SK-N-SH (cell line): ENCODE results near the gene AGFG2. TPM values are rescaled to one million over a fixed set of nuclear protein-coding genes. Genes with fewer than 3 reads are reported as not detected.

ENCODE experiments used
- CTCF ChIA-PET: fragments of 300-600, 350-600 bp; formaldehyde crosslinking; extraction: SDS; loops from one replicate; lab custom pipeline; 2021; lab: Yijun Ruan, JAX
- POLR2A ChIA-PET: fragments of 350-600 bp; sonication (Branson Sonifier 250); formaldehyde crosslinking; extraction: SDS; loops from one replicate; lab custom pipeline; 2020; ENCODE audit warnings: antibody characterized with exemption, inconsistent platforms; lab: Yijun Ruan, JAX
- DNase-seq: peaks from one replicate; pipeline ENCODE4 v3.0.0; 2012
- H2AFZ ChIP-seq: fragments of 200-600 bp; sonication (generic); 2 replicates; pipeline ENCODE4 v1.8.1; 2016; ENCODE audit warnings: antibody characterized with exemption, mild to moderate bottlenecking, low read depth
- H3F3A ChIP-seq: fragments of 200-600 bp; sonication (generic); replicated peaks from 2 replicates; pipeline ENCODE3; 2016; ENCODE audit warnings: antibody characterized with exemption, mild to moderate bottlenecking; ENCODE audit not compliant: insufficient read depth
- H3K27ac ChIP-seq, 2 experiments: fragments of 200-500 bp in 1 of 2; fragments of 200-600 bp in 1 of 2; sonication (Bioruptor generic) in 1 of 2; sonication (generic), shearing (Covaris generic) in 1 of 2; 2 replicates each; pipeline versions ENCODE4 v1.5.1 to v1.6.1; 2014 to 2016; ENCODE audit warnings: low read depth in 2 of 2, inconsistent platforms in 1 of 2, low read length in 1 of 2, mild to moderate bottlenecking in 1 of 2, mixed read lengths in 1 of 2
- H3K27me3 ChIP-seq: fragments of 200-600 bp; sonication (generic), shearing (Covaris generic); 2 replicates; pipeline ENCODE4 v1.6.1; 2016; ENCODE audit warnings: mixed run types; ENCODE audit not compliant: insufficient read depth
- H3K36me3 ChIP-seq, 2 experiments: fragments of 200-500 bp in 1 of 2; fragments of 200-600 bp in 1 of 2; sonication (Bioruptor generic) in 1 of 2; sonication (generic) in 1 of 2; replicated peaks in 1 of 2; 2 replicates each; pipeline versions ENCODE3 to v1.5.1; 2014 to 2016; ENCODE audit warnings: low read length in 1 of 2, mild to moderate bottlenecking in 1 of 2; ENCODE audit not compliant: insufficient read depth in 2 of 2, control insufficient read depth in 1 of 2
- H3K4me1 ChIP-seq, 2 experiments: fragments of 200-500 bp in 1 of 2; fragments of 200-600 bp in 1 of 2; sonication (Bioruptor generic) in 1 of 2; sonication (generic), shearing (Covaris generic) in 1 of 2; 2 replicates each; pipeline versions ENCODE4 v1.5.1 to v1.6.1; 2014 to 2016; ENCODE audit warnings: low read depth in 1 of 2, low read length in 1 of 2, mixed run types in 1 of 2; ENCODE audit not compliant: insufficient read depth in 2 of 2, control insufficient read depth in 1 of 2
- H3K4me2 ChIP-seq: fragments of 200-600 bp; sonication (generic), shearing (Covaris generic); 2 replicates; pipeline ENCODE4 v1.6.1; 2017; ENCODE audit warnings: mixed run types
- H3K4me3 ChIP-seq, 2 experiments: fragments of 200-500 bp in 1 of 2; fragments of 200-600 bp in 1 of 2; sonication (Bioruptor generic) in 1 of 2; sonication (generic), shearing (Covaris generic) in 1 of 2; 2 replicates each; pipeline versions ENCODE4 v1.5.1 to v1.8.1; 2014 to 2016; ENCODE audit warnings: low read depth in 2 of 2, inconsistent platforms in 1 of 2, low read length in 1 of 2, mild to moderate bottlenecking in 1 of 2, mixed read lengths in 1 of 2, moderate library complexity in 1 of 2
- H3K79me2 ChIP-seq: fragments of 200-600 bp; sonication (generic); 2 replicates; pipeline ENCODE4 v1.8.1; 2017; ENCODE audit warnings: mild to moderate bottlenecking; ENCODE audit not compliant: insufficient read depth
- H3K9ac ChIP-seq: fragments of 200-600 bp; sonication (generic); 2 replicates; pipeline ENCODE4 v1.6.1; 2017; ENCODE audit warnings: mixed run types
- H3K9me2 ChIP-seq: fragments of 200-600 bp; sonication (generic); 2 replicates; pipeline ENCODE4 v1.6.1; 2017; ENCODE audit warnings: mixed run types
- H3K9me3 ChIP-seq: fragments of 200-600 bp; sonication (generic); 2 replicates; pipeline ENCODE4 v1.6.1; 2017; ENCODE audit warnings: mixed run types, mild to moderate bottlenecking, moderate library complexity
- H4K20me1 ChIP-seq: fragments of 200-600 bp; sonication (generic); 2 replicates; pipeline ENCODE4 v1.6.1; 2017; ENCODE audit warnings: mild to moderate bottlenecking, mixed run types; ENCODE audit not compliant: insufficient read depth
- CHD2 ChIP-seq: fragments of 150-350 bp; IDR thresholded peaks from 2 replicates; pipeline ENCODE4 v1.6.1; 2018; ENCODE audit warnings: low read length; ENCODE audit not compliant: partially characterized antibody
- ELF1 ChIP-seq: IDR thresholded peaks from 2 replicates; pipeline ENCODE4 v1.4.0; 2012
- EP300 ChIP-seq, 2 experiments: IDR thresholded peaks; 2 replicates each; pipeline versions ENCODE4 v1.4.0 to v1.6.1; 2012; ENCODE audit warnings: borderline replicate concordance in 1 of 2, low read depth in 1 of 2, low read length in 1 of 2
- FOSL2 ChIP-seq: IDR thresholded peaks from 2 replicates; pipeline ENCODE4 v1.4.0; 2012; ENCODE audit warnings: low read depth, mild to moderate bottlenecking, moderate library complexity, borderline replicate concordance
- FOXJ3 ChIP-seq: sonication (generic); formaldehyde crosslinking; IDR thresholded peaks from 2 replicates; pipeline ENCODE4 v1.5.1; 2020; ENCODE audit warnings: mild to moderate bottlenecking, missing genetic modification reagents
- FOXM1 ChIP-seq: IDR thresholded peaks from 2 replicates; pipeline ENCODE4 v1.4.0; 2012; ENCODE audit warnings: low read depth, mild to moderate bottlenecking
- GABPA ChIP-seq: IDR thresholded peaks from 2 replicates; pipeline ENCODE4 v1.4.0; 2012; ENCODE audit warnings: low read depth, mild to moderate bottlenecking
- JUND ChIP-seq: IDR thresholded peaks from 2 replicates; pipeline ENCODE4 v1.4.0; 2012
- MXI1 ChIP-seq: IDR thresholded peaks from 2 replicates; pipeline ENCODE4 v1.6.1; 2012; ENCODE audit warnings: mild to moderate bottlenecking, low read depth, low read length, improper control_type of control experiment
- NRF1 ChIP-seq: IDR thresholded peaks from 2 replicates; pipeline ENCODE4 v1.6.1; 2012; ENCODE audit warnings: low read depth, mild to moderate bottlenecking, low read length
- POLR2AphosphoS5 ChIP-seq: IDR thresholded peaks from 2 replicates; pipeline ENCODE4 v1.6.1; 2012; ENCODE audit warnings: low read depth, low read length
- RAD21 ChIP-seq: IDR thresholded peaks from 2 replicates; pipeline ENCODE4 v1.6.1; 2012; ENCODE audit warnings: mild to moderate bottlenecking, low read length
- RCOR1 ChIP-seq: fragments of 150-350 bp; IDR thresholded peaks from 2 replicates; pipeline ENCODE4 v1.6.1; 2017; ENCODE audit warnings: antibody characterized with exemption, low read length
- RXRA ChIP-seq: IDR thresholded peaks from 2 replicates; pipeline ENCODE4 v1.4.0; 2012; ENCODE audit warnings: low read depth, mild to moderate bottlenecking, borderline replicate concordance
- SMC3 ChIP-seq: IDR thresholded peaks from 2 replicates; pipeline ENCODE4 v1.6.1; 2012; ENCODE audit warnings: low read depth, low read length, improper control_type of control experiment
- TEAD4 ChIP-seq: IDR thresholded peaks from 2 replicates; pipeline ENCODE4 v1.4.0; 2012; ENCODE audit warnings: mild to moderate bottlenecking, borderline replicate concordance; ENCODE audit not compliant: insufficient read depth
- YY1 ChIP-seq: IDR thresholded peaks from 2 replicates; pipeline ENCODE4 v1.4.0; 2012; ENCODE audit warnings: low read depth, mild to moderate bottlenecking
- WGBS: methylation state at CpG from one replicate; pipeline ENCODE4 v1.1.6; 2017; ENCODE audit warnings: low lambda C conversion rate; 5-methylcytosine and 5-hydroxymethylcytosine counted together
- polyA plus RNA-seq, 3 experiments: library from polyadenylated mRNA; depleted of rRNA; stranded (reverse); fragments of >200 nt; gene quantifications; 2 replicates each; pipeline ENCODE4 v1.2.3, GENCODE V29; 2012
- TF ChIP-seq, protein P1 (sequence below): IDR thresholded peaks from 2 replicates; pipeline ENCODE4 v1.6.1; 2012; ENCODE audit warnings: mild to moderate bottlenecking, low read depth, low read length, moderate library complexity
- TF ChIP-seq, protein P2 (sequence below): fragments of 150-350 bp; IDR thresholded peaks from 2 replicates; pipeline ENCODE4 v1.6.1; 2016; ENCODE audit warnings: mild to moderate bottlenecking, low read depth, low read length
- TF ChIP-seq, protein P3 (sequence below): IDR thresholded peaks from 2 replicates; pipeline ENCODE4 v1.4.0; 2012; ENCODE audit warnings: low read depth, borderline replicate concordance
- TF ChIP-seq, protein P4 (sequence below): IDR thresholded peaks from 2 replicates; pipeline ENCODE4; 2012

Gene AGFG2
- polyA plus RNA-seq, 1 of the 3 experiments (the other 2 are of a cell fraction) = 23.1 TPM

DNA sequence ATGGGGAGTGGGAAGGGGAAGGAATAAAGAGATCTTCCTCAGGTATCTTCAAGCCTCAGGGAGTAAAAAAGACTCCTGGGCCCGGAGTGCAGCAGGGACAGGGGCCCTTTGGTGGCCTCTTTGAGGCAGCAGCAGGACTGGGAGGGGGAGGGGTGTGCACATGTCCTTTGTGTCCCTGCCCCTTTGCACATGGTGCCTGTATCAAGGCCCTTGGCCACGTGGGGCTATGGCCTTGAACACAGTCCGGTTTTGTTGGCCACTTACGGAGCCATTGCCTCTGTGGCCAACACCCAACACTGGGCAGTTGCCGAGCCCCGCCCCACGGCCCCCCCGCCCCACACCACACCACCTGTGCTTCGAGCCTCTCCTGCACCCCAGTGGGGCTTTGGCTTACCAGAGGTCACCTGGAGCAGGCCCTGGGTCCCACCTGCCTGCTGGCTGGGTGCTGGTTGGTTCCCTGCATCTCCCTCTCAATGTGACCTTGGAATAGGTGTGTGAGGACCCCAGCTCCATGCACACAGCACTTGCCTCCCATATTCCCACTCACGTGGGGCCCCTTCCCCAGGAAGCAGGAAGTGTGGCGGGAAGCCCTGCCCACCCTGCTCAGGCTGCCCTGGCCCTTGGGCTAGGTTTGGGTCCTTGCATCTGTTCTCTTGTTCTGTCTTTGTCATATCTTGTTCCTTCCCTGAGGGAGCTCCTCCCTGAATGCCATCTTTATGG, 29.3 kb downstream of the AGFG2 start (continued):
- TF ChIP-seq NRF1 = no peak

DNA sequence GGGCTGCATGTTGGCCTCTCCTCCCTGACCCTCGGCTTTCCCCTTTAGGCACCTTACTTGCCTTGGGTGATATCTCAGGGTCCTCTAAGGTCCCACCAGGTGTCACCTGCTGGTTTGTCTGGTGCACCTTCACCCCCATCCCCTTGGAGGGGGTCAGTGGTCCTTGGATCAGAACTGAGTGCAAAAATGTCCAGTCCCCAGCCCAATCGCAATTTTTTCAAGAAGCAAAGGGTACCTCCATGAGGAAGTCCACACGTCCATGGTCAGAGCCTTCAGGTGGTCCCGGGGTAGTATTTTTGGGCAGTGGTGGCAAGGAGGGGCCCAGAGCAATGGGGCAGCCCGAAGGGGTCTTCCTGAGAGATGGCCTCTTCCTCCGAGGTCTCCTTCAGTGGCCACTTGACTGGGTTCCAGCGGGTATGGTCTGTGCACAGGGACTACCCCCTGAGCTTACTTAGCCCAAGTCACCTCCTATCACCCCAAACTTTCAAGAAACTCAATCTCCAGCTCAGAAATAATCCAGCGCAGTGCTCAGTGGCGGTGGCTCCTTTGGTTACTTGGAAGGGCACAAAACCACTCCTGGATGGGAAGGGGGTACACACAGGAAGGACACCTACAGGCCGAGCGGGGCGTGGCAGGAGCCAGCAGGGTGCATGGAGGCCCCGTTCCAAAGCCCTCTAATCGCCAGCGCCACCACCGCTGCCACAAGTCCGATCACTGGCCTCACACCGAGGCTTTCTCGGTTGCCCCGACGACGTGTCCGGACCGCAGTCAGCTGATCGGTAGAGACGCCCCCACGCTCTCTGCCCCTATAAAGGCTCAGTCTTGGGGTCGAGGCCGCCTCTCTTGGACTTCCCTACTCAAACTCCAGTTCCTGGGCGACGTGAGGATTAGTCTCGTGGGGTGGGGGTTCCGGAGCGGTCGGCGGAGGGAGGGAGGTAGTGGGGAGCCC, 30.2 kb downstream of the AGFG2 start:
- Histone ChIP-seq H3K4me2 (no peak overlapping the region), H3K4me1 (peaks cover 0 to 42% of the 10 kb centered on the region in 2 experiments; a peak in 1 of 4 replicates), H3K79me2 (no peaks in the 10 kb centered on the region), H3K9ac (no peak overlapping the region), H3K36me3 (peaks cover 0 to 6% of the 10 kb centered on the region in 2 experiments), H3K9me2 (no peaks in the 10 kb centered on the region), H2AFZ (no peak overlapping the region), H3K27me3 (no peaks in the 10 kb centered on the region), H3K27ac (no peak overlapping the region), H4K20me1 (no peaks in the 10 kb centered on the region), H3K9me3 (no peaks in the 10 kb centered on the region), H3F3A (peaks cover 9% of the 10 kb centered on the region), H3K4me3 (no peak overlapping the region)
- POLR2A ChIA-PET = no interaction called here
- DNase-seq = peak; percentile 79
- CTCF ChIA-PET = interaction anchor here (0.6 to 7.4 kb wide), 12 partner anchors 8 to 168 kb away, joined by 3 to 149 read pairs (median 5); partner anchors contain the start of genes FBXO24, LRCH4 and PCOLCE
- WGBS = 70% methylated on average over 36 of the region's 36 CpGs
- TF ChIP-seq, protein P1, sequence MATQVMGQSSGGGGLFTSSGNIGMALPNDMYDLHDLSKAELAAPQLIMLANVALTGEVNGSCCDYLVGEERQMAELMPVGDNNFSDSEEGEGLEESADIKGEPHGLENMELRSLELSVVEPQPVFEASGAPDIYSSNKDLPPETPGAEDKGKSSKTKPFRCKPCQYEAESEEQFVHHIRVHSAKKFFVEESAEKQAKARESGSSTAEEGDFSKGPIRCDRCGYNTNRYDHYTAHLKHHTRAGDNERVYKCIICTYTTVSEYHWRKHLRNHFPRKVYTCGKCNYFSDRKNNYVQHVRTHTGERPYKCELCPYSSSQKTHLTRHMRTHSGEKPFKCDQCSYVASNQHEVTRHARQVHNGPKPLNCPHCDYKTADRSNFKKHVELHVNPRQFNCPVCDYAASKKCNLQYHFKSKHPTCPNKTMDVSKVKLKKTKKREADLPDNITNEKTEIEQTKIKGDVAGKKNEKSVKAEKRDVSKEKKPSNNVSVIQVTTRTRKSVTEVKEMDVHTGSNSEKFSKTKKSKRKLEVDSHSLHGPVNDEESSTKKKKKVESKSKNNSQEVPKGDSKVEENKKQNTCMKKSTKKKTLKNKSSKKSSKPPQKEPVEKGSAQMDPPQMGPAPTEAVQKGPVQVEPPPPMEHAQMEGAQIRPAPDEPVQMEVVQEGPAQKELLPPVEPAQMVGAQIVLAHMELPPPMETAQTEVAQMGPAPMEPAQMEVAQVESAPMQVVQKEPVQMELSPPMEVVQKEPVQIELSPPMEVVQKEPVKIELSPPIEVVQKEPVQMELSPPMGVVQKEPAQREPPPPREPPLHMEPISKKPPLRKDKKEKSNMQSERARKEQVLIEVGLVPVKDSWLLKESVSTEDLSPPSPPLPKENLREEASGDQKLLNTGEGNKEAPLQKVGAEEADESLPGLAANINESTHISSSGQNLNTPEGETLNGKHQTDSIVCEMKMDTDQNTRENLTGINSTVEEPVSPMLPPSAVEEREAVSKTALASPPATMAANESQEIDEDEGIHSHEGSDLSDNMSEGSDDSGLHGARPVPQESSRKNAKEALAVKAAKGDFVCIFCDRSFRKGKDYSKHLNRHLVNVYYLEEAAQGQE = no peak
- TF ChIP-seq JUND (no peak), RAD21 (no peak), ELF1 (no peak), SMC3 (0 out of 2 replicates have a peak, but pooled peaks have one; percentile 2), YY1 (no peak), GABPA (no peak), FOSL2 (no peak), NRF1 (no peak), POLR2AphosphoS5 (0 out of 2 replicates have a peak, but pooled peaks have one; percentile 7), MXI1 (no peak), FOXJ3 (no peak), RCOR1 (no peak), FOXM1 (no peak), TEAD4 (no peak), RXRA (no peak), CHD2 (no peak), EP300 (IDR thresholded peaks at IDR 0.05; ENCODE audit: borderline replicate concordance in 1 of 2, low read depth in 1 of 2, low read length in 1 of 2) (no peak)
- TF ChIP-seq, protein P2, sequence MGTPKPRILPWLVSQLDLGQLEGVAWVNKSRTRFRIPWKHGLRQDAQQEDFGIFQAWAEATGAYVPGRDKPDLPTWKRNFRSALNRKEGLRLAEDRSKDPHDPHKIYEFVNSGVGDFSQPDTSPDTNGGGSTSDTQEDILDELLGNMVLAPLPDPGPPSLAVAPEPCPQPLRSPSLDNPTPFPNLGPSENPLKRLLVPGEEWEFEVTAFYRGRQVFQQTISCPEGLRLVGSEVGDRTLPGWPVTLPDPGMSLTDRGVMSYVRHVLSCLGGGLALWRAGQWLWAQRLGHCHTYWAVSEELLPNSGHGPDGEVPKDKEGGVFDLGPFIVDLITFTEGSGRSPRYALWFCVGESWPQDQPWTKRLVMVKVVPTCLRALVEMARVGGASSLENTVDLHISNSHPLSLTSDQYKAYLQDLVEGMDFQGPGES = no peak
- TF ChIP-seq, protein P3, sequence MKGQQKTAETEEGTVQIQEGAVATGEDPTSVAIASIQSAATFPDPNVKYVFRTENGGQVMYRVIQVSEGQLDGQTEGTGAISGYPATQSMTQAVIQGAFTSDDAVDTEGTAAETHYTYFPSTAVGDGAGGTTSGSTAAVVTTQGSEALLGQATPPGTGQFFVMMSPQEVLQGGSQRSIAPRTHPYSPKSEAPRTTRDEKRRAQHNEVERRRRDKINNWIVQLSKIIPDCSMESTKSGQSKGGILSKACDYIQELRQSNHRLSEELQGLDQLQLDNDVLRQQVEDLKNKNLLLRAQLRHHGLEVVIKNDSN = no peak
- TF ChIP-seq, protein P4, sequence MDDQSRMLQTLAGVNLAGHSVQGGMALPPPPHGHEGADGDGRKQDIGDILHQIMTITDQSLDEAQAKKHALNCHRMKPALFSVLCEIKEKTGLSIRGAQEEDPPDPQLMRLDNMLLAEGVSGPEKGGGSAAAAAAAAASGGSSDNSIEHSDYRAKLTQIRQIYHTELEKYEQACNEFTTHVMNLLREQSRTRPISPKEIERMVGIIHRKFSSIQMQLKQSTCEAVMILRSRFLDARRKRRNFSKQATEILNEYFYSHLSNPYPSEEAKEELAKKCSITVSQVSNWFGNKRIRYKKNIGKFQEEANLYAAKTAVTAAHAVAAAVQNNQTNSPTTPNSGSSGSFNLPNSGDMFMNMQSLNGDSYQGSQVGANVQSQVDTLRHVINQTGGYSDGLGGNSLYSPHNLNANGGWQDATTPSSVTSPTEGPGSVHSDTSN = no peak
